Myocyte (in vitro differentiated cells): ENCODE results near the gene RAD51C. TPM values are rescaled to one million over a fixed set of nuclear protein-coding genes. Genes with fewer than 3 reads are reported as not detected.
"Not testable (repeated sequence)": the region's sequence is repeated elsewhere in the genome, so short reads cannot be mapped to it uniquely, and the experiment has no call there.

Experiments used
- DNase-seq: peaks from one replicate; pipeline ENCODE4 v3.0.0-alpha.2; 2012; ENCODE audit warnings: low read depth
- total RNA-seq: library from RNA; depleted of rRNA; stranded (reverse); fragments of >200 nt; gene quantifications from 2 replicates; pipeline ENCODE4 v1.2.3, GENCODE V29; 2014

RAD51C gene
- total RNA-seq, 1 donor from 2014 or later, result 28.0 TPM

GRCh38 chr17:58734040-58734439, 41.6 kb downstream of the RAD51C start:
- DNase-seq, result no peak

- no peak for DNase-seq
Observed at GRCh38 chr17:58734811-58735210, 42.4 kb downstream of the RAD51C start.

GRCh38 chr17:58741121-58741625, 48.8 kb downstream of the RAD51C start:
- no peak for DNase-seq

GRCh38 chr17:58747674-58748073, 55.3 kb downstream of the RAD51C start:
- DNase-seq, result no peak

- not testable (repeated sequence) for DNase-seq
Observed at GRCh38 chr17:58749627-58750026, 57.2 kb downstream of the RAD51C start.

GRCh38 chr17:58753026-58753425, 60.6 kb downstream of the RAD51C start:
- no peak for DNase-seq

GRCh38 chr17:58755269-58755576, 62.8 kb downstream of the RAD51C start:
- DNase-seq, result no peak

- peak; percentile 42 for DNase-seq
Observed at GRCh38 chr17:58755577-58756245, 63.3 kb downstream of the RAD51C start, which contains the start of gene PPM1E. Gene PPM1E (plus strand): TSS chr17:58755854.

GRCh38 chr17:58756246-58757161, 64.1 kb downstream of the RAD51C start:
- DNase-seq, result peak; percentile 10

GRCh38 chr17:58757162-58757613, 64.8 kb downstream of the RAD51C start:
- peak; percentile 16 for DNase-seq

- no peak for DNase-seq
Observed at GRCh38 chr17:58758890-58759289, 66.5 kb downstream of the RAD51C start.

- no peak for DNase-seq
Observed at GRCh38 chr17:58759522-58759921, 67.1 kb downstream of the RAD51C start.

- DNase-seq, result no peak
Observed at GRCh38 chr17:58760248-58760647, 67.8 kb downstream of the RAD51C start.

- no peak for DNase-seq
Observed at GRCh38 chr17:58763263-58763662, 70.9 kb downstream of the RAD51C start.

GRCh38 chr17:58764373-58764772, 72.0 kb downstream of the RAD51C start:
- no peak for DNase-seq

GRCh38 chr17:58778482-58778881, 86.1 kb downstream of the RAD51C start:
- DNase-seq, result not testable (repeated sequence)

GRCh38 chr17:58779446-58779845, 87.0 kb downstream of the RAD51C start:
- DNase-seq, result no peak

GRCh38 chr17:58783380-58783779, 91.0 kb downstream of the RAD51C start:
- no peak for DNase-seq

GRCh38 chr17:58785097-58785496, 92.7 kb downstream of the RAD51C start:
- no peak for DNase-seq
